Effector memory CD4-positive, alpha-beta T cell (primary cell): ENCODE measurements around the gene UMPS.
A peak's percentile ranks its signal among the peaks of the same experiment; 100 is the strongest.
"Not testable (repeated sequence)": the region's sequence is repeated elsewhere in the genome, so short reads cannot be mapped to it uniquely, and the experiment has no call there.

Experiments
- DNase-seq, 3 donors: peaks; one replicate each; pipeline ENCODE4 v3.0.0-alpha.2; 2020
- H3K27ac ChIP-seq: 2 replicates; pipeline ENCODE4 v1.7.0; 2013; ENCODE audit warnings: mild to moderate bottlenecking, low read length, moderate library complexity; ENCODE audit not compliant: insufficient read depth, poor library complexity, severe bottlenecking
- H3K27me3 ChIP-seq: replicated peaks from 2 replicates; pipeline ENCODE4 v1.7.0; 2013; ENCODE audit warnings: mild to moderate bottlenecking, low read length; ENCODE audit not compliant: insufficient read depth, control insufficient read depth, poor library complexity, severe bottlenecking
- H3K36me3 ChIP-seq: 2 replicates; pipeline ENCODE4 v1.7.0; 2013; ENCODE audit warnings: mild to moderate bottlenecking, low read length, moderate library complexity; ENCODE audit not compliant: control insufficient read depth, insufficient read depth
- H3K4me1 ChIP-seq: 2 replicates; pipeline ENCODE4 v1.7.0; 2013; ENCODE audit warnings: low read length, mild to moderate bottlenecking; ENCODE audit not compliant: control insufficient read depth, insufficient read depth, poor library complexity, severe bottlenecking
- H3K4me3 ChIP-seq: 2 replicates; pipeline ENCODE4 v1.7.0; 2013; ENCODE audit warnings: low read length, low read depth, mild to moderate bottlenecking; ENCODE audit not compliant: insufficient read depth, poor library complexity, severe bottlenecking
- H3K9me3 ChIP-seq: 2 replicates; pipeline ENCODE4 v1.7.0; 2013; ENCODE audit warnings: mild to moderate bottlenecking, low read length, moderate library complexity; ENCODE audit not compliant: control insufficient read depth

UMPS gene

DNA sequence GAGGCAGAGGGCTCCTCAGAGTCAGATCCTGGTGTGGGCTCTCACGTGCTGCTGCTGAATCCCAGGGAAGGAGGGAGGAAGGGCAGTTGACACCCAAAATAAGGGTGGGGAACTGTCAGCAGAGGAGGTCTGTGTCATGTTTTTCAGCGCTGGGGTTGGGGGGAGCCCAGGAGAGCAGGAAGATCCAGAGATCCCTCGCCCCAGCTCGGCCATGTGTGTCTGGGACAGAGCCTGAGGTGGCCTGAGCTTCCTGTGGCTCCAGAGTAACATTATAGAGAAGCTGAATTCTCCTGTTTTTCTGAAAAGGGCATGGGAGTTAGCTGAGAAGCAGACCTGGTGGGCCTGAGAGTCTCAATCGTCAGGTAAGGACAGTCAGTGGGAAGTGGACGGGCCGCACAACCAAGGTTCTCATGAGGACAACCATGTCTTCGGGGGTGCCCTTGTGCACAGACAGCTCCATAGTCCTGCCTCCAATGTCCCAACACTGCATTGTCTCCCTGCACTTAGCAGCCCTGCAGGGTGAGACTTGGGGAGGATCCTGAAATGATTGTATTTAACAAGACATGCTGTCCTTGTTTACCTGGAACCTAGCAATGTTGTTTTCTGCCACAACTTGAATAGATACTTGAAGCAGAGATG, 18.4 kb downstream of the UMPS start:
- no peak overlapping the region for H3K27ac ChIP-seq
- no peak overlapping the region for H3K4me3 ChIP-seq
- no peaks in the 10 kb centered on the region for H3K9me3 ChIP-seq
- H3K4me1 ChIP-seq = no peaks in the 10 kb centered on the region
- DNase-seq = no peak
- no peaks in the 10 kb centered on the region for H3K27me3 ChIP-seq
- H3K36me3 ChIP-seq = peaks cover 24% of the 10 kb centered on the region

DNA sequence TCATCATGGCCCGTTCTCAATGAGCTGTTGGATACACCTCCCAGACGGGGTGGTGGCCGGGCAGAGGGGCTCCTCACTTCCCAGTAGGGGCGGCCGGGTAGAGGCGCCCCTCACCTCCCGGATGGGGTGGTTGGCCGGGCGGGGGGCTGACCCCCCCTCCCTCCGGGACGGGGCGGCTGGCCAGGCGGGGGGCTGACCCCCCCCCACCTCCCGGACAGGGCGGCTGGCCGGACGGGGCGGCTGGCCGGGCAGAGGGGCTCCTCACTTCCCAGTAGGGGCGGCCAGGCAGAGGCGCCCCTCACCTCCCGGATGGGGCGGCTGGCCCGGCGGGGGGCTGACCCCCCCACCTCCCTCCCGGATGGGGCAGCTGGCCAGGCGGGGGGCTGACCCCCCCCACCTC, 19.6 kb downstream of the UMPS start:
- DNase-seq, H3K4me1 ChIP-seq, H3K9me3 ChIP-seq, H3K27ac ChIP-seq, H3K27me3 ChIP-seq, H3K4me3 ChIP-seq: not testable (repeated sequence)
- H3K36me3 ChIP-seq = peaks cover 12% of the 10 kb centered on the region

DNA sequence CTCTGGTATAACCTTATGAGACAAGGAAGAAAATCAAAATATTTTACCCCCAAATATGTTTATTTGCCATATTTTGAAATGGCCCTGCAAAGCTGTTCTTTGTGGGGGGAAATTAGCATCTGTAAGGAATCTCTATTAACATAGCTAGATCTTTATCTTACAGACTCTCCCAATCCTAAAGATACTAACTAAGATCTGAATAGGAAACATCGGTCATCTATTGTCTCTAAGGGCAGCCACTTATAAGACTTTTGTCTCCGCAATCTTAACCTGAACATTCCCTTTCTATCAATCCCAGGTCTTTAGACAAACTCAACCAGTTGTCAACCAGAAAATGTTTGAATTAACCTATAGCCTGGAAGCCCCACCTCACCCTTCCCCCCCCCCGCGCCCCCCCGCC, 21.2 kb downstream of the UMPS start:
- Histone ChIP-seq H3K27ac (no peak overlapping the region), H3K9me3 (no peaks in the 10 kb centered on the region), H3K4me1 (no peaks in the 10 kb centered on the region), H3K4me3 (no peak overlapping the region), H3K27me3 (no peaks in the 10 kb centered on the region), H3K36me3 (peaks cover 6% of the 10 kb centered on the region)
- DNase-seq = no peak

DNA sequence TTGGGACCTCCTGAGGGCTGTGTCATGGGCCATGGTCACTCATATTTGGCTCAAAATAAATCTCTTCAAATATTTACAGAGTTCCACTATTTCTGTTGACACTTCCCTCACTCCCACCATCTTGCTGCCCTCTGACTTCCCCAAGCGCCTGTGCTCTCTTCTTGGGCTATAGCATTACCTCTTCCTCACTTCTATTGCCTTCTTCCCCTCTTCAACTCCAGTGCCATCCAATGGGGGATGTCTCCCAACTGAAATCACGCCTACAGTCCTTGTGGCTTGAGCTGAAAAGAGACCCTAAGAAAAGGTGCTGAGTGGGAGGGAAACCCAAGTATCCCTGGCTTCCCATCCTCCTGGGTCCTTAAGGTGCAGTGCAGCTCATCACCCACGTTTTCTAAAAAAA, 21.8 kb downstream of the UMPS start:
- no peaks in the 10 kb centered on the region for H3K27me3 ChIP-seq
- peaks cover 6% of the 10 kb centered on the region for H3K36me3 ChIP-seq
- no peak for DNase-seq
- no peaks in the 10 kb centered on the region for H3K4me1 ChIP-seq
- H3K4me3 ChIP-seq = no peak overlapping the region
- H3K9me3 ChIP-seq = no peaks in the 10 kb centered on the region
- no peak overlapping the region for H3K27ac ChIP-seq

DNA sequence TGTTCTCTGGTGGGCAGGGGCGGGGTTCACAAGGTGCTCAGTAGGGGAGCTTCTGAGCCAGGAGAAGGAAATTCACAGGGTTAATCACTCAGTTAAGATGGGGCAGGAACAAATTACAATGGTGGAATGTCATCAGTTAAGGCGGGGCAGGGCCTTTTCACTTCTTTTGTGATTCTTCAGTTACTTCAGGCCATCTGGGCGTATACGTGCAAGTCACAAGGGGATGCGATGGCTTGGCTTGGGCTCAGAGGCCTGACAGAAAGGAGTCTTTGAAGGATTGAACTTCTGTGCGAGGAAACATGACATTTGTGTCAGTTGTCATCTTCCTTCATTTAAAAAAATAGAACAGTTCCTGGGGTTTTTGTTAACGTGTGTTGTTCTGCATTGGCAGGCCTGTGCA, 27.7 kb downstream of the UMPS start:
- not testable (repeated sequence) for H3K27ac ChIP-seq, H3K36me3 ChIP-seq, H3K4me1 ChIP-seq, H3K4me3 ChIP-seq, H3K27me3 ChIP-seq, DNase-seq, H3K9me3 ChIP-seq

DNA sequence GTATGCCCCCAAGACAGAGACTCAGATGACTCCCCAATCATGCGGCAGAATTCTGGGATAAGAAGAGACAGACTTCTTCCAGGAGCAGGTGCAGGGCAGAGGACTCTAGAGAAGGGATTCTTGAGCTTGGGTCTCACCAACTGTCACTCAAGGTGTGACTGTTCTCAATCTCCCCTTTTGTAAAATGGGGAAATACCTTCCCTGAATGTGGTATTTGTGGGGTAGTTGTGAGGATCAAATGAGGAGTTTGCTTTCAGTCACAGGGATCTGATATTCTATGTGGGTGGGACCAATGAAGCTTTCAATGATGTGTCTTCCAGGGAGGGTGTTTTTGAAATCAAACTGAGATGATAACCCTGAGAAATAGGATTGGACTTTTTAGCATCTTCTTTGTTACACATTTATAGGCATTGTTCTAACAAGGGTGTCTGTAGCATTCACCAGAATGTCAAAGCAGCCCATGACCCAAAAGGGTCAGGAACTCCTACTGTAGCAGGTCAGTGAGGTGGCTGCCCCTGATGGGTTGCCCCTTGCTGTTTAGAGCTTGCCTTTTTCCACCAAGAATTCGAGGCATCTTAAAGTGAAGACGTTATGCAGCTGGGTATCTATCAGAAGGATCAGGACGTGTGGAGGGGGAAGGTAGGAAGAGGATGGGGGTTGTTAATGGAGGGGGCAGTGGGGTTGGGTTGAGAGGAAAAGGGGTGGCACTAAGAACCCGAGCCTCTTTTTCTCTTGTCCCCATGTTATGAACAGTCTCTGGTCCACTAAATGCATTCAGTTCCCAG, 28.8 kb downstream of the UMPS start:
- Histone ChIP-seq H3K36me3 (no peaks in the 10 kb centered on the region), H3K27me3 (no peaks in the 10 kb centered on the region), H3K27ac (no peak overlapping the region), H3K9me3 (no peaks in the 10 kb centered on the region), H3K4me1 (peaks cover 3% of the 10 kb centered on the region), H3K4me3 (no peak overlapping the region)
- no peak for DNase-seq

DNA sequence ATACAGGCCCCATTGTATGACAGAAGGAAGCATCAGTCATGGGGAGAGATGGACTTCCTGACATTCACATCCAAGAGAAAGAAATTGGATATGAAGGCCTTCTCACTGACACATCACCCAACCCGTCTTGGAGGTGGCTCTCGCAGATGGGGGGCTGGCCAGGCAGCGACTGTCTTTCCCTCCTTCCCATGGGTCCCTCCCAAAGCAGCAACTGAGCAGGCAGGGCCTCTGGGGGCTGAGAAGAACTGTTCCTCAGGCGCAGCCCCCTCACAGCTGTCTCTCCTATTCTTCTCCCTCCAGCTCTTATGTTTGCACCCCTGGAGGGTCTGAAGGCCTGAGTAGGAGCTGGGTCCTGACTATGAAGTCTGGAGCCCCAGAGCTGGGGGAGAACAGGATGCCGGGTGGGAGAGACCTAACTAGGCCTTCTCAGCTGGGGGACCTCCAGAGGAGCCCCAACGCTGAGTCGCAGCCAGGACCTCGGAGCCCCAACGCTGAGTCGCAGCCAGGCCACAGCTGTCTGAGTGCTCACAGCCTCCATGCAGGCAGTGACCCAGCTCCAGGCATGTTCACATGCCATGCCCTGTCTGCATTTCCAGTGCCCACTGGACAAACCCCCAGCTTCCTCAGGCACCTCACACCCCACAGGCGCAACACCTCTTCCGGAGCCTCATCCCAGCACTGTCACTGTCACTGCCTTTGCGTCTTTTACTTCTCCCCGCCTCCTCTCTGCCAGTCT, 29.6 kb downstream of the UMPS start:
- no peaks in the 10 kb centered on the region for H3K36me3 ChIP-seq
- no peaks in the 10 kb centered on the region for H3K9me3 ChIP-seq
- no peak overlapping the region for H3K4me3 ChIP-seq
- H3K4me1 ChIP-seq = peaks cover 3% of the 10 kb centered on the region
- H3K27ac ChIP-seq = no peak overlapping the region
- no peaks in the 10 kb centered on the region for H3K27me3 ChIP-seq
- no peak for DNase-seq

DNA sequence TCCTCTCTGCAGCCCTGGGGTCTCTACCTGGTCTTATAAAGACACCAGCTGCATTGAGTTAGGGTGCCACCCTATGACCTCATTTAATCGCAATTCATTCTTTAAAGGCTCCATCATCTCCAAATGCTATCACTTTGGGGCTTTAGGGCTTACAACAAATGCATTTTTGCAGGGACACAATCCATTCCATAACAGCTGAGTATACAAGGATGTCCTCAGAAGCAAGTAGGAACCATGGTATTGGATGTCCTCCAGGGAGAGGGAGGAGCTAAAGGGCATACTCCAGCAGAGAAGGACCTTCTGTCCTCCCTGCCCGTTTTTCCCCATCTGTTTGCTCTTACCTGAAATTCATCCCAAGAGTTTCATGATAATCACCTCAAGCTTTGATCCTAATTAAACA, 30.3 kb downstream of the UMPS start:
- H3K4me1 ChIP-seq = peaks cover 3% of the 10 kb centered on the region

DNA sequence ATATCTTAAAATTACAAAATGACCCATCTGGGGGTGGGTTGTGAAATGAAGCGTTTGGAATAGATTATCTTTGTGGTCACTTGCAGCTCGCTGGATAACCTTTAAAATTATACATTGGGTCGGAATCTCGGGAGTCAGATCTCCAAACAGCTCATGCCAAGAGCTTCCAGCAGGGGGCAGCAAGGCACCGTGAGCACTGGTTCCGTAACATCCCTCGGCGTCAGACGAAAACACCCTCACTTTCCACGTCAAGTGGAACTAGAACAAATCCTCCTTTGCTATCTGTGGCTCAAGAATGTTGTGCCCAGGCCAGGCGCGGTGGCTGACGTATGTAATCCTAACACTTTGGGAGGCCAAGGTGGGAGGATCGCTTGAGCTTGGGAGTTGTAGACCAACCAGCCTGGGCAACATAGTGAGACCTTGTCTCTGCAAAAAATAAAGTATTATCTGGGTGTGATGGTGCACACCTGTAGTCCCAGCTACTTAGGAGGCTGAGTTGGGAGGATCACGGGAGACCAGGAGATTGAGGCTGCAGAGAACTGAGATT, 31.1 kb downstream of the UMPS start:
- peak overlapping the region; percentile 19 for H3K4me3 ChIP-seq
- no peak overlapping the region for H3K27ac ChIP-seq
- H3K36me3 ChIP-seq = no peaks in the 10 kb centered on the region
- no peaks in the 10 kb centered on the region for H3K9me3 ChIP-seq
- no peaks in the 10 kb centered on the region for H3K27me3 ChIP-seq
- peak; percentile 41 to 64 (median 47) for DNase-seq
- peaks cover 3% of the 10 kb centered on the region for H3K4me1 ChIP-seq

More for the DNA sequence above, 30.3 kb downstream of the UMPS start:
- H3K27ac ChIP-seq = no peak overlapping the region
- H3K36me3 ChIP-seq = no peaks in the 10 kb centered on the region
- no peaks in the 10 kb centered on the region for H3K9me3 ChIP-seq
- no peaks in the 10 kb centered on the region for H3K27me3 ChIP-seq
- no peak for DNase-seq
- no peak overlapping the region for H3K4me3 ChIP-seq
